Islet precursor cell (in vitro differentiated cells): Measurements from ENCODE around the gene PTPN20.
"Not testable (repeated sequence)": the region's sequence is repeated elsewhere in the genome, so short reads cannot be mapped to it uniquely, and the experiment has no call there.

ENCODE experiments used
- DNase-seq: peaks from one replicate; pipeline ENCODE4 v3.0.0-alpha.2; 2018

Gene PTPN20

GRCh38 chr10:46911144-46911876, at the start of gene PTPN20:
Gene PTPN20 (plus strand): TSS chr10:46911428. CDS start chr10:46932500, 21,072 bp downstream.
- peak; percentile 43 for DNase-seq

- DNase-seq: not testable (repeated sequence)
Observed at GRCh38 chr10:46869716-46870115, 41.5 kb upstream of the PTPN20 start.

GRCh38 chr10:46871583-46871982, 39.6 kb upstream of the PTPN20 start:
- DNase-seq: peak; percentile 30

- not testable (repeated sequence) for DNase-seq
Observed at GRCh38 chr10:46875304-46875703, 35.9 kb upstream of the PTPN20 start.

- DNase-seq: not testable (repeated sequence)
Observed at GRCh38 chr10:46876773-46877172, 34.5 kb upstream of the PTPN20 start.

- not testable (repeated sequence) for DNase-seq
Observed at GRCh38 chr10:46878761-46879160, 32.5 kb upstream of the PTPN20 start.

GRCh38 chr10:46890813-46891611, 20.2 kb upstream of the PTPN20 start:
- DNase-seq: not testable (repeated sequence)

GRCh38 chr10:46896762-46897692, 14.2 kb upstream of the PTPN20 start:
- DNase-seq: not testable (repeated sequence)

GRCh38 chr10:46901247-46901646, 10.0 kb upstream of the PTPN20 start:
- DNase-seq: not testable (repeated sequence)

- DNase-seq: not testable (repeated sequence)
Observed at GRCh38 chr10:46903874-46904273, 7.4 kb upstream of the PTPN20 start.

- not testable (repeated sequence) for DNase-seq
Observed at GRCh38 chr10:46906359-46906758, 4.9 kb upstream of the PTPN20 start.

GRCh38 chr10:46907185-46908117, 3.8 kb upstream of the PTPN20 start:
- DNase-seq: not testable (repeated sequence)

- not testable (repeated sequence) for DNase-seq
Observed at GRCh38 chr10:46922498-46922897, 11.3 kb downstream of the PTPN20 start.

GRCh38 chr10:46925156-46925555, 13.9 kb downstream of the PTPN20 start:
- not testable (repeated sequence) for DNase-seq

- DNase-seq: not testable (repeated sequence)
Observed at GRCh38 chr10:46925853-46926252, 14.6 kb downstream of the PTPN20 start.

- not testable (repeated sequence) for DNase-seq
Observed at GRCh38 chr10:46928810-46929209, 17.6 kb downstream of the PTPN20 start.

GRCh38 chr10:46932383-46932782, 21.2 kb downstream of the PTPN20 start:
- not testable (repeated sequence) for DNase-seq

- not testable (repeated sequence) for DNase-seq
Observed at GRCh38 chr10:46941091-46941490, 29.9 kb downstream of the PTPN20 start.

- peak; percentile 19 for DNase-seq
Observed at GRCh38 chr10:46948687-46949518, 37.7 kb downstream of the PTPN20 start.

- DNase-seq: peak; percentile 20
Observed at GRCh38 chr10:46952540-46952939, 41.3 kb downstream of the PTPN20 start.
